Transverse colon (tissue), 4 donors: ENCODE data around the gene ARID3B. TPM values are rescaled to one million over a fixed set of nuclear protein-coding genes. Genes with fewer than 3 reads are reported as not detected.
A peak's percentile ranks its signal among the peaks of the same experiment; 100 is the strongest.

ENCODE experiments used
- DNase-seq: peaks from one replicate; pipeline ENCODE4 v3.0.0-alpha.2; 2019
- H3K27ac ChIP-seq, 4 donors: fragments of 200-600 bp; sonication (generic); 2 replicates each; pipeline ENCODE4 v1.5.1; 2016 to 2018; ENCODE audit warnings: inconsistent platforms in 4 of 4
- H3K27me3 ChIP-seq: fragments of 200-600 bp; sonication (generic); 2 replicates; pipeline ENCODE4 v1.5.1; 2017; ENCODE audit warnings: inconsistent platforms
- H3K36me3 ChIP-seq, 4 donors: fragments of 200-600 bp; sonication (generic); 2 replicates each; pipeline ENCODE4 v1.5.1; 2017 to 2019; ENCODE audit warnings: inconsistent platforms in 4 of 4
- H3K4me1 ChIP-seq, 4 donors: fragments of 200-600 bp; sonication (generic); 2 replicates each; pipeline ENCODE4 v1.5.1; 2017 to 2020; ENCODE audit warnings: inconsistent platforms in 4 of 4
- H3K4me3 ChIP-seq, 4 donors: fragments of 200-600 bp; sonication (generic); 1 replicate in 1 of 4; 2 replicates in 3 of 4; pipeline versions ENCODE4 v1.5.1 to v1.6.1; 2017 to 2019; ENCODE audit warnings: inconsistent platforms in 4 of 4
- H3K9me3 ChIP-seq, 2 donors: fragments of 200-600 bp; sonication (generic); 2 replicates each; pipeline ENCODE4 v1.5.1; 2017 to 2019; ENCODE audit warnings: inconsistent platforms in 2 of 2
- CTCF ChIP-seq, 5 experiments: fragments of 200-600 bp in 3 of 5; fragments of 450-650 bp in 2 of 5; sonication (generic) in 3 of 5; IDR thresholded peaks; 1 replicate in 2 of 5; 2 replicates in 3 of 5; pipeline ENCODE4 v1.5.1; 2016 to 2017; ENCODE audit warnings: antibody characterized with exemption in 5 of 5, inconsistent platforms in 3 of 5, mild to moderate bottlenecking in 2 of 5, moderate library complexity in 1 of 5
- EP300 ChIP-seq: sonication (generic); formaldehyde crosslinking; IDR thresholded peaks from one replicate; pipeline ENCODE4 v1.6.1; 2017; ENCODE audit warnings: antibody characterized with exemption, low read depth
- POLR2A ChIP-seq: fragments of 450-650 bp; IDR thresholded peaks from one replicate; pipeline ENCODE4 v1.6.1; 2016; ENCODE audit warnings: antibody characterized with exemption, mild to moderate bottlenecking, moderate library complexity
- POLR2AphosphoS5 ChIP-seq, 3 donors: sonication (generic); formaldehyde crosslinking; IDR thresholded peaks; one replicate each; pipeline ENCODE4 v1.6.1; 2016; ENCODE audit warnings: antibody characterized with exemption in 3 of 3
- WGBS, 2 donors: methylation state at CpG; one replicate each; pipeline ENCODE4 v1.1.5; 2018; ENCODE audit warnings: low coverage in 1 of 2; 5-methylcytosine and 5-hydroxymethylcytosine counted together
- in situ Hi-C, 4 donors: fragments of 200-750 bp; cut with MboI; loops; one replicate each; pipeline versions ENCODE4 v1.15.0 to v1.15.1; 2017; ENCODE audit warnings: low sequenced_read_pairs in 3 of 4, low pct_ligation_motif_present in 1 of 4, low pct_unique_long_range_greater_than_20kb in 1 of 4
- intact Hi-C: fragments of 100-400 bp; cut with DNase I; formaldehyde crosslinking; loops from one replicate; pipeline ENCODE4 v1.15.1; 2023; ENCODE audit warnings: low total_unique reads
- total RNA-seq, 4 donors: library from RNA; depleted of rRNA; stranded (reverse); fragments of >200 nt; gene quantifications; one replicate each; pipeline ENCODE4 v1.1.0, GENCODE V29; 2016

Gene ARID3B
- total RNA-seq, 4 donors from 2014 or later, result 9.6 to 25.8 (median 12.5) TPM

- in situ Hi-C loops (no loop called here), intact Hi-C loops (loop anchor here (10.0 kb wide), 1 partner anchor 239 kb away; no protein-coding TSS in a partner anchor)
- Histone ChIP-seq H3K27ac (no peak overlapping the region), H3K4me3 (no peak overlapping the region), H3K4me1 (peaks cover 0 to 5% (median 3%) of the 10 kb centered on the region in 4 donors), H3K9me3 (no peaks in the 10 kb centered on the region), H3K27me3 (no peaks in the 10 kb centered on the region), H3K36me3 (peaks cover 0 to 82% (median 35%) of the 10 kb centered on the region in 4 donors)
- 74% methylated on average over 7 of the region's 7 CpGs; no CpG with 5 or more reads in 1 of the 2 donors for WGBS, 2 donors
- no peak for DNase-seq
- TF ChIP-seq CTCF (IDR thresholded peaks at IDR 0.05) (no peak), EP300 (no peak), POLR2A (no peak), POLR2AphosphoS5 (IDR thresholded peaks at IDR 0.05) (no peak)
Observed at GRCh38 chr15:74624020-74624602, 83.1 kb downstream of the ARID3B start.

- Histone ChIP-seq H3K9me3 (no peaks in the 10 kb centered on the region), H3K27ac (no peak overlapping the region), H3K36me3 (peaks cover 0 to 76% (median 33%) of the 10 kb centered on the region in 4 donors), H3K4me3 (no peak overlapping the region), H3K4me1 (peaks cover 0 to 5% (median 1%) of the 10 kb centered on the region in 4 donors), H3K27me3 (no peaks in the 10 kb centered on the region)
- 86% methylated on average over 5 of the region's 6 CpGs; no CpG with 5 or more reads in 1 of the 2 donors for WGBS, 2 donors
- DNase-seq, result no peak
- in situ Hi-C loops (loop anchor here in 3 of 4 donors (25.0 kb wide), 2 partner anchors 312 to 337 kb away; partner anchors contain the start of genes COX5A (in 2 of the 3) and RPP25 (in 1 of the 3)), intact Hi-C loops (loop anchor here (5.0 to 10.0 kb wide), 2 partner anchors 132 to 241 kb away; no protein-coding TSS in a partner anchor)
- TF ChIP-seq POLR2A, result no peak
- no peak for TF ChIP-seq EP300
- TF ChIP-seq POLR2AphosphoS5 (IDR thresholded peaks at IDR 0.05), result no peak
- no peak for TF ChIP-seq CTCF (IDR thresholded peaks at IDR 0.05)
Observed at GRCh38 chr15:74625693-74626092, 84.7 kb downstream of the ARID3B start.

- Histone ChIP-seq H3K9me3 (no peaks in the 10 kb centered on the region), H3K4me1 (no peaks in the 10 kb centered on the region), H3K27ac (peak overlapping the region in 1 of 4 donors; percentile 24), H3K4me3 (no peak overlapping the region), H3K36me3 (peaks cover 0 to 78% (median 32%) of the 10 kb centered on the region in 4 donors), H3K27me3 (no peaks in the 10 kb centered on the region)
- DNase-seq, result no peak
- in situ Hi-C loops (loop anchor here in 3 of 4 donors (25.0 kb wide), 2 partner anchors 311 to 336 kb away; partner anchors contain the start of genes COX5A (in 2 of the 3) and RPP25 (in 1 of the 3)), intact Hi-C loops (loop anchor here (5.0 to 10.0 kb wide), 2 partner anchors 131 to 242 kb away; no protein-coding TSS in a partner anchor)
- TF ChIP-seq CTCF (IDR thresholded peaks at IDR 0.05) (no peak), POLR2A (no peak), POLR2AphosphoS5 (IDR thresholded peaks at IDR 0.05) (no peak), EP300 (no peak)
- WGBS, 2 donors, result 96 to 100% methylated on average over 1 to 7 of the region's 7 CpGs
Observed at GRCh38 chr15:74626336-74626735, 85.3 kb downstream of the ARID3B start.
